ENCODE data around the gene SP140L. TPM values are rescaled to one million over a fixed set of nuclear protein-coding genes. Genes with fewer than 3 reads are reported as not detected.
A peak's percentile ranks its signal among the peaks of the same experiment; 100 is the strongest.

Gene SP140L
- total RNA-seq, 3 donors from 2014 or later (not counting 1 experiment from before 2014, with no cell fraction given): 58.4 to 92.6 (median 73.4) TPM

DNA sequence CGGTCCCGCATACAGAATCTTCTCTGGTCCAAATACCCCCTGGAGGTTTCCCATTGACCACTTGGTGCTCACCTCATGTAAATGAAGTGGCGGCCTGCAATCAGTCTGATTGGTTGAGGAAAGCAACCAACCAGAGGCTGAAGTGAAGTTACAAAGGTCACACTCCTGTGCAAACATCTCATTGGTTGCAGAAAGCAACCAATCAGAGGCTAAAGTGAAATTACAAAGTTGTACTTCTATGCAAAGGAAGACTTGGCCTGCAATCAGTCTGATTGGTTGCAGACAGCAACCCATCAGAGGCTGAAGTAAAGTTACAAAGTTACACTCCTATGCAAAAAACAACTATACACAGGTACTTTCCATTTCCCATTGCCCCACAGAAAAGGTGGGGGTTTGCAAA is 86.5 kb downstream of the SP140L start:
- TF ChIP-seq, protein P1, sequence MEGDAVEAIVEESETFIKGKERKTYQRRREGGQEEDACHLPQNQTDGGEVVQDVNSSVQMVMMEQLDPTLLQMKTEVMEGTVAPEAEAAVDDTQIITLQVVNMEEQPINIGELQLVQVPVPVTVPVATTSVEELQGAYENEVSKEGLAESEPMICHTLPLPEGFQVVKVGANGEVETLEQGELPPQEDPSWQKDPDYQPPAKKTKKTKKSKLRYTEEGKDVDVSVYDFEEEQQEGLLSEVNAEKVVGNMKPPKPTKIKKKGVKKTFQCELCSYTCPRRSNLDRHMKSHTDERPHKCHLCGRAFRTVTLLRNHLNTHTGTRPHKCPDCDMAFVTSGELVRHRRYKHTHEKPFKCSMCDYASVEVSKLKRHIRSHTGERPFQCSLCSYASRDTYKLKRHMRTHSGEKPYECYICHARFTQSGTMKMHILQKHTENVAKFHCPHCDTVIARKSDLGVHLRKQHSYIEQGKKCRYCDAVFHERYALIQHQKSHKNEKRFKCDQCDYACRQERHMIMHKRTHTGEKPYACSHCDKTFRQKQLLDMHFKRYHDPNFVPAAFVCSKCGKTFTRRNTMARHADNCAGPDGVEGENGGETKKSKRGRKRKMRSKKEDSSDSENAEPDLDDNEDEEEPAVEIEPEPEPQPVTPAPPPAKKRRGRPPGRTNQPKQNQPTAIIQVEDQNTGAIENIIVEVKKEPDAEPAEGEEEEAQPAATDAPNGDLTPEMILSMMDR (IDR thresholded peaks at IDR 0.05): no peak
- Mint-ChIP-seq H3K27ac (peak overlapping the region; percentile 98 to 99), H3K9me3 (no peaks in the 10 kb centered on the region), H3K36me3 (no peaks in the 10 kb centered on the region), H3K4me1 (peaks cover 61 to 62% of the 10 kb centered on the region in 2 donors), H3K27me3 (ENCODE audit: low read depth in 2 of 2) (no peaks in the 10 kb centered on the region), H3K4me3 (peak overlapping the region; percentile 100)
- Histone ChIP-seq H3K4me1 (ENCODE audit: control insufficient read depth, insufficient read depth, low read length) (peaks cover 43% of the 10 kb centered on the region), H3K9me3 (ENCODE audit: control insufficient read depth, insufficient read depth, low read length) (no peaks in the 10 kb centered on the region), H3K4me3 (ENCODE audit: low read length) (no peak overlapping the region), H3K27me3 (ENCODE audit: control insufficient read depth, insufficient read depth, low read length) (no peaks in the 10 kb centered on the region), H3K36me3 (ENCODE audit: control insufficient read depth, insufficient read depth, low read length) (peaks cover 1% of the 10 kb centered on the region), H3K27ac (ENCODE audit: low read length) (no peak overlapping the region)
- ATAC-seq: no peak
- intact Hi-C loops (cut with micrococcal nuclease): loop anchor here (10.0 kb wide), 2 partner anchors 201 to 381 kb away; no protein-coding TSS in a partner anchor
- DNase-seq: peak in 1 of 2 donors; percentile 29
- WGBS (ENCODE audit: insufficient coverage): 97% methylated on average over 3 of the region's 3 CpGs

GRCh38 chr2:230414302-230414701 is 87.3 kb downstream of the SP140L start:
- no peaks in the 10 kb centered on the region for H3K27me3 Mint-ChIP-seq (ENCODE audit: low read depth in 2 of 2)
- ATAC-seq (no peak), DNase-seq (peak in 1 of 2 donors; percentile 4)
- no peak overlapping the region for H3K4me3 ChIP-seq (ENCODE audit: low read length)
- TF ChIP-seq, protein P1 (IDR thresholded peaks at IDR 0.05): no peak
- no peaks in the 10 kb centered on the region for H3K9me3 Mint-ChIP-seq
- H3K4me3 Mint-ChIP-seq: peak overlapping the region; percentile 67
- no peaks in the 10 kb centered on the region for H3K36me3 Mint-ChIP-seq
- WGBS (ENCODE audit: insufficient coverage): 98% methylated on average over 6 of the region's 6 CpGs
- H3K9me3 ChIP-seq (ENCODE audit: control insufficient read depth, insufficient read depth, low read length): no peaks in the 10 kb centered on the region
- H3K27ac ChIP-seq (ENCODE audit: low read length): no peak overlapping the region
- intact Hi-C loops (cut with micrococcal nuclease): loop anchor here (10.0 kb wide), 2 partner anchors 200 to 380 kb away; no protein-coding TSS in a partner anchor
- H3K27ac Mint-ChIP-seq: peak overlapping the region; percentile 98 to 99
- H3K4me1 Mint-ChIP-seq: peaks cover 69 to 70% of the 10 kb centered on the region in 2 donors
- H3K4me1 ChIP-seq (ENCODE audit: control insufficient read depth, insufficient read depth, low read length): peaks cover 49% of the 10 kb centered on the region
- no peaks in the 10 kb centered on the region for H3K27me3 ChIP-seq (ENCODE audit: control insufficient read depth, insufficient read depth, low read length)
- peaks cover 5% of the 10 kb centered on the region for H3K36me3 ChIP-seq (ENCODE audit: control insufficient read depth, insufficient read depth, low read length)

DNA sequence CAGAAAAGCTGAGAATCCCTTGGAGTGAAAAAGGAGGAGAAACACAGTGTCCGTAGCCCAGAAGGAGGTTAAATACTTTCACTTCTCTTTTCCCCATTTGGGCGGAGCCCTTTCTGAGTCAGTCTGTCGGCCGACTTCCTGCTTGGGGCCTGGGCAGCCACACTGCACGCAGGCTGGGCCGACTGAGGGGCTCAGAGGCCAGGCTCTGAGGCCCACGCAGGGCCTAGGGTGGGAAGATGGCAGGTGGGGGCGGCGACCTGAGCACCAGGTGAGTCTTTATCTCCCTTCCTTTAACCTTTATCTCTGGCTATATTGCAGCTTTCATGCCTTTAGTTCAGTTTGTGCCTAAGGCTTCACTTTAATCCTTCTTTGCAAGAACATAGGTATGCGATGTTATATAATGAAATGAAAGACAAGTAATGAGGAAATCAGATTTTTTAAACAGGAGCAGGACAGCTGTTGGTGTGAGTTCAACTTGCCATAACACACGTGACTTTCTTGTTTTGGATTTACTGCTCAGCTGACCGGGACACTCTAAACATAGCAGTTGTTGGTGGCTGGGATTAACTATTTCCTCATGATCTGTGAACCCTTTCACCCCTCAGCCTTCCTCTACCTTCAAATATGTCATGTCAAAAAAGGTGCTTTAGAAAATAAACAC is 89.2 kb downstream of the SP140L start, which contains the start of gene SP100:
SP100 (plus strand) TSS at position 141 of the 661 bp plus-strand sequence; CDS start at position 237, 96 bp downstream.
- Histone ChIP-seq H3K27ac (ENCODE audit: low read length) (peak within 1 kb of the TSS; percentile 94), H3K4me1 (ENCODE audit: control insufficient read depth, insufficient read depth, low read length) (peaks cover 48% of the 10 kb centered on the region), H3K27me3 (ENCODE audit: control insufficient read depth, insufficient read depth, low read length) (no peaks in the 10 kb centered on the region), H3K9me3 (ENCODE audit: control insufficient read depth, insufficient read depth, low read length) (no peaks in the 10 kb centered on the region), H3K36me3 (ENCODE audit: control insufficient read depth, insufficient read depth, low read length) (peaks cover 11% of the 10 kb centered on the region), H3K4me3 (ENCODE audit: low read length) (peak within 1 kb of the TSS; percentile 85)
- peaks cover 81 to 82% of the 10 kb centered on the region in 2 donors for H3K4me1 Mint-ChIP-seq
- no peaks in the 10 kb centered on the region for H3K27me3 Mint-ChIP-seq (ENCODE audit: low read depth in 2 of 2)
- WGBS (ENCODE audit: insufficient coverage): under 1% methylated on average over 10 of the region's 12 CpGs
- H3K27ac Mint-ChIP-seq: peak within 1 kb of the TSS; percentile 98 to 99
- H3K9me3 Mint-ChIP-seq: no peaks in the 10 kb centered on the region
- TF ChIP-seq, protein P1 (IDR thresholded peaks at IDR 0.05): no peak
- ATAC-seq: peak; percentile 82 to 91 (median 87)
- H3K36me3 Mint-ChIP-seq: peaks cover 7% of the 10 kb centered on the region
- peak within 1 kb of the TSS; percentile 95 for H3K4me3 Mint-ChIP-seq
- DNase-seq: peak; percentile 76 to 89
- intact Hi-C loops (cut with micrococcal nuclease): loop anchor here (1.0 to 10.0 kb wide), 5 partner anchors 25 to 379 kb away; partner anchors contain the start of genes SP140 and SP140L
